Neural progenitor cell (in vitro differentiated cells): ENCODE data around the gene CHTOP.

Experiments used
- EZH2 ChIP-seq: fragments of 200-600 bp; sonication (generic); IDR thresholded peaks from 2 replicates; pipeline ENCODE4 v1.6.1; 2017; ENCODE audit warnings: antibody characterized with exemption, mild to moderate bottlenecking, moderate library complexity
- EZH2phosphoT487 ChIP-seq: fragments of 200-600 bp; sonication (generic); IDR thresholded peaks from 2 replicates; pipeline ENCODE4 v1.6.1; 2017; ENCODE audit warnings: antibody characterized with exemption
- TF ChIP-seq, protein P1 (sequence below): fragments of 200-600 bp; sonication (generic); IDR thresholded peaks from 2 replicates; pipeline ENCODE4 v1.5.1; 2017; ENCODE audit warnings: antibody characterized with exemption, mild to moderate bottlenecking

GRCh38 chr1:153592748-153593147 is 41.1 kb upstream of the CHTOP start:
- TF ChIP-seq, protein P1, sequence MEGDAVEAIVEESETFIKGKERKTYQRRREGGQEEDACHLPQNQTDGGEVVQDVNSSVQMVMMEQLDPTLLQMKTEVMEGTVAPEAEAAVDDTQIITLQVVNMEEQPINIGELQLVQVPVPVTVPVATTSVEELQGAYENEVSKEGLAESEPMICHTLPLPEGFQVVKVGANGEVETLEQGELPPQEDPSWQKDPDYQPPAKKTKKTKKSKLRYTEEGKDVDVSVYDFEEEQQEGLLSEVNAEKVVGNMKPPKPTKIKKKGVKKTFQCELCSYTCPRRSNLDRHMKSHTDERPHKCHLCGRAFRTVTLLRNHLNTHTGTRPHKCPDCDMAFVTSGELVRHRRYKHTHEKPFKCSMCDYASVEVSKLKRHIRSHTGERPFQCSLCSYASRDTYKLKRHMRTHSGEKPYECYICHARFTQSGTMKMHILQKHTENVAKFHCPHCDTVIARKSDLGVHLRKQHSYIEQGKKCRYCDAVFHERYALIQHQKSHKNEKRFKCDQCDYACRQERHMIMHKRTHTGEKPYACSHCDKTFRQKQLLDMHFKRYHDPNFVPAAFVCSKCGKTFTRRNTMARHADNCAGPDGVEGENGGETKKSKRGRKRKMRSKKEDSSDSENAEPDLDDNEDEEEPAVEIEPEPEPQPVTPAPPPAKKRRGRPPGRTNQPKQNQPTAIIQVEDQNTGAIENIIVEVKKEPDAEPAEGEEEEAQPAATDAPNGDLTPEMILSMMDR = no peak
- TF ChIP-seq EZH2 (no peak), EZH2phosphoT487 (no peak)
